Heart right ventricle (tissue), 16 donors: ENCODE results near the gene NBL1. TPM values are rescaled to one million over a fixed set of nuclear protein-coding genes. Genes with fewer than 3 reads are reported as not detected.

ENCODE experiments used
- ATAC-seq, 8 donors: fragments of 200-7000 bp; cut with Tn5 transposase; one replicate each; pipeline ENCODE4 v1.9.1; 2020; ENCODE audit warnings: mild to moderate bottlenecking in 8 of 8, moderate library complexity in 8 of 8, moderate number of reproducible peaks in 1 of 8
- DNase-seq, 2 donors: peaks; one replicate each; pipeline ENCODE4 v3.0.0-alpha.2; 2020
- H3K27ac ChIP-seq, 10 donors: fragments of 200-600 bp; sonication (generic) in 2 of 10; one replicate each; pipeline versions ENCODE4 v1.5.0 to v1.8.0; 2020 to 2022; ENCODE audit warnings: mild to moderate bottlenecking in 3 of 10
- H3K27me3 ChIP-seq, 7 donors: fragments of 200-600 bp; one replicate each; pipeline ENCODE4 v1.8.0; 2021 to 2022; ENCODE audit warnings: mild to moderate bottlenecking in 2 of 7
- H3K36me3 ChIP-seq, 9 donors: fragments of 200-600 bp; sonication (generic) in 1 of 9; one replicate each; pipeline versions ENCODE4 v1.5.0 to v1.8.0; 2020 to 2022; ENCODE audit warnings: mild to moderate bottlenecking in 2 of 9
- H3K4me1 ChIP-seq, 9 donors: fragments of 200-600 bp; sonication (generic) in 1 of 9; one replicate each; pipeline versions ENCODE4 v1.5.0 to v1.8.0; 2020 to 2022; ENCODE audit warnings: mild to moderate bottlenecking in 4 of 9
- H3K4me3 ChIP-seq, 10 donors: fragments of 200-600 bp; sonication (generic) in 2 of 10; one replicate each; pipeline versions ENCODE4 v1.5.0 to v1.8.0; 2020 to 2022; ENCODE audit warnings: mild to moderate bottlenecking in 7 of 10, moderate library complexity in 2 of 10
- H3K9me3 ChIP-seq, 11 donors: fragments of 200-600 bp in 10 of 11; sonication (generic) in 2 of 11; one replicate each; pipeline versions ENCODE4 v1.5.0 to v1.8.0; 2013 to 2022; ENCODE audit warnings: mild to moderate bottlenecking in 2 of 11, control low read depth in 1 of 11, moderate library complexity in 1 of 11
- WGBS, 2 donors: extraction: QIAGEN DNeasy Blood & Tissue Kit; methylation state at CpG; one replicate each; pipeline ENCODE4 v1.1.7; 2013; ENCODE audit warnings: inconsistent platforms in 1 of 2; 5-methylcytosine and 5-hydroxymethylcytosine counted together
- intact Hi-C, 10 donors: fragments of 100-400 bp; cut with DNase I; formaldehyde crosslinking; loops; one replicate each; pipeline versions ENCODE4 v1.11.1 to v1.14.2; 2022
- polyA plus RNA-seq, 2 donors: library from polyadenylated mRNA; stranded (reverse); fragments of 200-250 nt; gene quantifications; one replicate each; pipeline ENCODE4 v1.2.3, GENCODE V29; 2013
- total RNA-seq, 10 donors: library from RNA; stranded (reverse); fragmentation: NEBNext Ultra II Directional in 3 of 10; extraction: Animal tissue kit (Norgen Biotek cat#: 25700) in 3 of 10; gene quantifications; one replicate each; pipeline versions ENCODE4 v1.2.1 to v1.2.4, GENCODE V29; 2021 to 2023
- TF ChIP-seq, protein P1 (sequence below), 9 donors: fragments of 200-600 bp; sonication (generic) in 2 of 9; IDR thresholded peaks; one replicate each; pipeline versions ENCODE4 v1.5.0 to v1.8.0; 2021 to 2022; ENCODE audit warnings: antibody characterized with exemption in 9 of 9, mild to moderate bottlenecking in 5 of 9, moderate library complexity in 1 of 9
- donor health status: Arrhythmogenic right ventricular cardiomyopathy.
- donor health status: ischemic (EF 13 %, LVEDD 7.1; RV severe dilation, severe dysfunction).
- donor health status: healthy with polysubstance abuse.
- donor health status: DM: no; HTN: yes; CAD: no.
- donor health status: DM: no; HTN: no; CAD: no.
- donor health status: ischemic (EF 25% LVEDD 6.9; RV normal size, moderate dysfunction).
- donor health status: ischemic (EF 25% LVEDD 5.7; RV mildly dilated, moderate dysfunction).
- donor health status: healthy.
- donor health status: DM: yes; HTN: yes; CAD: no.
- donor health status: Ischemic cardiomyopathy.
- donor health status: ischemic (EF 35%, LVEDD 5.7; RV mildly dilated, moderate dysfunction).
- donor health status: nonischemic (EF 11% LVEDD 7.7; RV severe dilation, severe dysfunction).
- donor health status: DM: yes; HTN: yes; CAD: no.
- donor health status: PGD.
- donor health status: ischemic (EF 29% LVEDD 5.4; RV normal size, mild dysfunction).
- donor health status: nonischemic (EF 23%, LVEDD 6.1; RV moderate dilation, normal function).

The NBL1 gene
- total and polyA plus RNA-seq, 12 donors: 18.5 to 48.7 (median 38.3) TPM

DNA sequence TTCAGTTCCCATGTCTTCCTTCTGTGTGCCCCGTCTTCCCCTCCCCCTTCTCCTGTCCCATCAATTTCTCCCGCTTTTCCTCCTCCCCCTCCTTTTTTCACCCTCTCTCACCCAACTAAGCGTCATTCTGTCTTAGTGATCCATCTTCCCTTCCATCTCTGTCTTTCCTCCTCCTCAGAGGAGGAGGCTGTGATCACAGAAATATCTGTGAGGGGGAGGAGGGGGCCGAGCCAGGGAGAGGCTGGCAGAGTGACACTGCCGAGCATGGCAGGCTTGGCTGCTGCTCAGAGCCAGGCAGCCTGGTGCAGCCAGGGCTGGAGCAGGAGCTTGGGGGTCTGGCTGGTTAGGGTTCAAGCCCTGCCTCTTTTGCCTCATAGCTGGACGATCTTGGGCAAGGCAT is 28.1 kb downstream of the NBL1 start:
- intact Hi-C loops: no loop called here
- DNase-seq (no peak), ATAC-seq (no peak)
- WGBS, 2 donors: 46 to 48% methylated on average over 6 of the region's 6 CpGs
- Histone ChIP-seq H3K9me3 (no peaks in the 10 kb centered on the region), H3K27me3 (peaks cover 0 to 43% (median 23%) of the 10 kb centered on the region in 7 donors), H3K4me1 (no peaks in the 10 kb centered on the region), H3K27ac (no peak overlapping the region), H3K36me3 (no peaks in the 10 kb centered on the region), H3K4me3 (no peak overlapping the region)
- TF ChIP-seq, protein P1, sequence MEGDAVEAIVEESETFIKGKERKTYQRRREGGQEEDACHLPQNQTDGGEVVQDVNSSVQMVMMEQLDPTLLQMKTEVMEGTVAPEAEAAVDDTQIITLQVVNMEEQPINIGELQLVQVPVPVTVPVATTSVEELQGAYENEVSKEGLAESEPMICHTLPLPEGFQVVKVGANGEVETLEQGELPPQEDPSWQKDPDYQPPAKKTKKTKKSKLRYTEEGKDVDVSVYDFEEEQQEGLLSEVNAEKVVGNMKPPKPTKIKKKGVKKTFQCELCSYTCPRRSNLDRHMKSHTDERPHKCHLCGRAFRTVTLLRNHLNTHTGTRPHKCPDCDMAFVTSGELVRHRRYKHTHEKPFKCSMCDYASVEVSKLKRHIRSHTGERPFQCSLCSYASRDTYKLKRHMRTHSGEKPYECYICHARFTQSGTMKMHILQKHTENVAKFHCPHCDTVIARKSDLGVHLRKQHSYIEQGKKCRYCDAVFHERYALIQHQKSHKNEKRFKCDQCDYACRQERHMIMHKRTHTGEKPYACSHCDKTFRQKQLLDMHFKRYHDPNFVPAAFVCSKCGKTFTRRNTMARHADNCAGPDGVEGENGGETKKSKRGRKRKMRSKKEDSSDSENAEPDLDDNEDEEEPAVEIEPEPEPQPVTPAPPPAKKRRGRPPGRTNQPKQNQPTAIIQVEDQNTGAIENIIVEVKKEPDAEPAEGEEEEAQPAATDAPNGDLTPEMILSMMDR (IDR thresholded peaks at IDR 0.05): no peak

DNA sequence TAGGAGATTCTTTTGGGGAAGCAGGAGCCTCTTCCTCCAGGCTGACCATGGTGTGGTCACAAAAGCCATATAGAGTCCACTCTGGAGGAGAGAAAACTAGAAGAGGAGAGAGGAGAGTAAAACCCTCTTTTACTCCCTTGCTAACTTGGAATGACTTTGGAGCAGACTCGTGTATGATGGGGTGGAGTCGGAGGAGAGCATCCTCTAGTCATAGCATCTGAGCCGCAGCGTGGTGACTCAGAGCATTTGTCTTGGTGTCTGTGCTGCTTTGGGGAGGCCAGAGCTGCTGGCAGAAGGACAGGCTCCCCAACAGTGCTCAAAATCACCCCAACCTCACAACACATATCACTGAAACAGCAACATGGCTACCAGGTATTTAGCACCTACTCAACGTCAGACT is 31.7 kb downstream of the NBL1 start:
- Histone ChIP-seq H3K27me3 (peaks cover 0 to 21% (median 11%) of the 10 kb centered on the region in 7 donors), H3K4me1 (no peaks in the 10 kb centered on the region), H3K36me3 (no peaks in the 10 kb centered on the region), H3K9me3 (no peaks in the 10 kb centered on the region), H3K4me3 (no peak overlapping the region), H3K27ac (no peak overlapping the region)
- 64 to 66% methylated on average over 5 of the region's 5 CpGs for WGBS, 2 donors
- DNase-seq (no peak), ATAC-seq (no peak)
- TF ChIP-seq, protein P1 (IDR thresholded peaks at IDR 0.05): no peak
- intact Hi-C loops: no loop called here

GRCh38 chr1:19676438-19676922 is 32.4 kb downstream of the NBL1 start:
- Histone ChIP-seq H3K4me1 (no peaks in the 10 kb centered on the region), H3K27ac (no peak overlapping the region), H3K36me3 (no peaks in the 10 kb centered on the region), H3K27me3 (peaks cover 0 to 21% (median 11%) of the 10 kb centered on the region in 7 donors), H3K4me3 (no peak overlapping the region), H3K9me3 (no peaks in the 10 kb centered on the region)
- TF ChIP-seq, protein P1 (IDR thresholded peaks at IDR 0.05): no peak
- WGBS, 2 donors: 19 to 22% methylated on average over 13 of the region's 13 CpGs
- DNase-seq (peak; percentile 63 to 66), ATAC-seq (peak; percentile 52 to 87 (median 78))
- intact Hi-C loops: no loop called here

- DNase-seq (no peak), ATAC-seq (no peak)
- TF ChIP-seq, protein P1 (IDR thresholded peaks at IDR 0.05): no peak
- H3K4me1 ChIP-seq: no peaks in the 10 kb centered on the region
- peaks cover 0 to 9% (median 2%) of the 10 kb centered on the region in 7 donors for H3K27me3 ChIP-seq
- peaks cover 0 to 6% (median 0%) of the 10 kb centered on the region in 9 donors for H3K36me3 ChIP-seq
- no peak overlapping the region for H3K27ac ChIP-seq
- 71 to 74% methylated on average over 11 of the region's 11 CpGs for whole genome bisulfite sequencing, 2 donors
- intact Hi-C loops: no loop called here
- no peak overlapping the region for H3K4me3 ChIP-seq
- no peaks in the 10 kb centered on the region for H3K9me3 ChIP-seq
Measured at GRCh38 chr1:19678493-19678892, 34.4 kb downstream of the NBL1 start.
